ENCODE data around the gene SERPINA4. TPM values are rescaled to one million over a fixed set of nuclear protein-coding genes. Genes with fewer than 3 reads are reported as not detected.

SERPINA4 gene
- total and polyA plus RNA-seq, 8 donors, result 51.5 to 119 (median 64.4) TPM

GRCh38 chr14:94517248-94517640, 44.0 kb upstream of the SERPINA4 start:
- ATAC-seq (no peak), FAIRE-seq (no peak), DNase-seq (no peak)
- Histone ChIP-seq H3K36me3 (no peaks in the 10 kb centered on the region), H3K4me3 (no peak overlapping the region), H3K9me3 (no peaks in the 10 kb centered on the region), H3K4me1 (no peaks in the 10 kb centered on the region), H3K27me3 (no peaks in the 10 kb centered on the region), H3K27ac (no peak overlapping the region)
- WGBS, 2 donors, result 68 to 71% methylated on average over 10 of the region's 10 CpGs
- intact Hi-C loops (cut with DNase I), result no loop called here
- TF ChIP-seq, protein P1, sequence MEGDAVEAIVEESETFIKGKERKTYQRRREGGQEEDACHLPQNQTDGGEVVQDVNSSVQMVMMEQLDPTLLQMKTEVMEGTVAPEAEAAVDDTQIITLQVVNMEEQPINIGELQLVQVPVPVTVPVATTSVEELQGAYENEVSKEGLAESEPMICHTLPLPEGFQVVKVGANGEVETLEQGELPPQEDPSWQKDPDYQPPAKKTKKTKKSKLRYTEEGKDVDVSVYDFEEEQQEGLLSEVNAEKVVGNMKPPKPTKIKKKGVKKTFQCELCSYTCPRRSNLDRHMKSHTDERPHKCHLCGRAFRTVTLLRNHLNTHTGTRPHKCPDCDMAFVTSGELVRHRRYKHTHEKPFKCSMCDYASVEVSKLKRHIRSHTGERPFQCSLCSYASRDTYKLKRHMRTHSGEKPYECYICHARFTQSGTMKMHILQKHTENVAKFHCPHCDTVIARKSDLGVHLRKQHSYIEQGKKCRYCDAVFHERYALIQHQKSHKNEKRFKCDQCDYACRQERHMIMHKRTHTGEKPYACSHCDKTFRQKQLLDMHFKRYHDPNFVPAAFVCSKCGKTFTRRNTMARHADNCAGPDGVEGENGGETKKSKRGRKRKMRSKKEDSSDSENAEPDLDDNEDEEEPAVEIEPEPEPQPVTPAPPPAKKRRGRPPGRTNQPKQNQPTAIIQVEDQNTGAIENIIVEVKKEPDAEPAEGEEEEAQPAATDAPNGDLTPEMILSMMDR (IDR thresholded peaks at IDR 0.05), result no peak

- H3K27ac ChIP-seq, result no peak overlapping the region
These were observed 43.5 kb upstream of the SERPINA4 start for GRCh38 chr14:94517641-94518257.

DNA sequence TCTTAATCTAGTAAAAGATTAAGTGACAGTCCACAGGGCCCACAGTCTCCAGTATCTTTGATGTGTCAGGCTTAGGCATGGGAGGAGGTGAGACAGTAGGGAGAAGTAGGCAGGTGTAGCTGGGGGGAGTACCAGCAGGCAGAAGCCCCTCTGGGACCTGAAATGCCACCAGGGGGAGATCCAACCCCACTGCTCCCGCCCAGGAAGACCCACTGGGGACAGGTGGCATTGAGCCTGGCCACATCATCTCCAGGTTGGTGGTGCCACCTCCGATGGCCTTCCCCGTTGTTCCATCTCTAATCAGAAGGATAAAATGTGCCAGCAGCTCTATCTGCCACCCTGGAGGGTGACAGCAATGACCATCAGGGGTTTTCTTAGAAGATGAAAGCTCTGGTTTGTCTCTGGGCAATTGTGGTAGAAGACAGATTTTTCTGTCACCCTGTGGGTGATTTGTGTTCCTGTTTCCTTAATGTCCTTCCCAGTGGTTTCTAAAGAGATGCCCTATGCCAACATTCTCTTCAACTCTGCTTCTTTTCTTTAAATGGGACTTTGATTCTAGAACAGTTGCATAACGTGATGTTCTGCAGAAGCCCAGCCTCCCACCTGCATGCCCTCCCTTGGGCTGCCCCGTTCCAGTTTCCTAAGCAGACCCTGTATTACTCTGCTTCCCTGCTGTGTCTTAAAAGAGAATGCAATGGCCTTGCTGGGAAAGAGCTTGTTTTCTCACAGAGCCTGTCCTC, 39.7 kb upstream of the SERPINA4 start:
- 61 to 65% methylated on average over 5 of the region's 5 CpGs for WGBS, 2 donors
- FAIRE-seq, result no peak
- intact Hi-C loops (cut with DNase I), result no loop called here
- H3K27ac ChIP-seq, result no peak overlapping the region
- TF ChIP-seq, protein P1 (IDR thresholded peaks at IDR 0.05), result no peak
- no peak for ATAC-seq
- H3K4me3 ChIP-seq, result no peak overlapping the region
- no peaks in the 10 kb centered on the region for H3K4me1 ChIP-seq
- H3K36me3 ChIP-seq, result no peaks in the 10 kb centered on the region
- no peaks in the 10 kb centered on the region for H3K9me3 ChIP-seq
- DNase-seq, result no peak
- H3K27me3 ChIP-seq, result no peaks in the 10 kb centered on the region

More at GRCh38 chr14:94517641-94518257, 43.5 kb upstream of the SERPINA4 start:
- DNase-seq, result no peak
- 41 to 52% methylated on average over 7 of the region's 7 CpGs for WGBS, 2 donors
- intact Hi-C loops (cut with DNase I), result no loop called here
- ATAC-seq, result peak in 1 of 4 donors; percentile 12
- Histone ChIP-seq H3K4me1 (no peaks in the 10 kb centered on the region), H3K9me3 (no peaks in the 10 kb centered on the region), H3K27me3 (no peaks in the 10 kb centered on the region), H3K36me3 (no peaks in the 10 kb centered on the region), H3K4me3 (no peak overlapping the region)
- FAIRE-seq, result no peak
- TF ChIP-seq, protein P1 (IDR thresholded peaks at IDR 0.05), result no peak

DNA sequence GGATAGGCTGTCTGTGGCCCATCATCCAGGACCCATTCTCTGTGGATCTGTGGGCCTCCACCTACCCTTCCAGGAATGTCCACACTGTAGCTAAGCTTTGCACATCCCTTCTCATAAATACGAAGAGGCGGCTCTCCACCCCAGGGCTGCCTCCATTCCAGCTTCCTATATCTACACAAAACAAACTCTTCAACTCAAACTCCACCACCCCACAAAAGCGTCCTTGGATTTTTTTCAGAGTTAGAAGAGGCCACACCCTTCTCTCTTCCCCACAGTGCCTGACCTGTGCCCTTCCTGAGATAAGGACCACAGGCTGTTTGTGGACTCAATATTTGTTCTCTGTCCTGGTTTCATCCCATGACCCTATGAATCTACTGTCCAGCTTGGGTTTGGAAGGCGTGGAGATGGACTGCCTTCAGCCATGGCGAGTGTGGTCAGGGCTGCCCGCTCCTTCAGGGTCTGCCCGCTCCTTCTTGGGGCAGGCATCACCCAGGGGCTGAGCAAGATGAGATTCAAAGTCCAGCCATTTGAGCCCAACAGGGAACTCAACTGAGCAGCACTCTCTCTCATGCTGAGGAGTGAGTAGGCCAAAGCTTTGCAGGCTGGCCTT, 39.0 kb upstream of the SERPINA4 start:
- ATAC-seq, result no peak
- DNase-seq, result no peak
- Histone ChIP-seq H3K36me3 (no peaks in the 10 kb centered on the region), H3K4me3 (no peak overlapping the region), H3K9me3 (no peaks in the 10 kb centered on the region), H3K4me1 (no peaks in the 10 kb centered on the region), H3K27ac (no peak overlapping the region), H3K27me3 (no peaks in the 10 kb centered on the region)
- FAIRE-seq, result no peak
- intact Hi-C loops (cut with DNase I), result no loop called here
- 80 to 85% methylated on average over 7 of the region's 7 CpGs for WGBS, 2 donors
- TF ChIP-seq, protein P1 (IDR thresholded peaks at IDR 0.05), result no peak
